Mononuclear cell (primary cell): ENCODE measurements around the gene DUS1L. TPM values are rescaled to one million over a fixed set of nuclear protein-coding genes. Genes with fewer than 3 reads are reported as not detected.

Experiments used
- H3K27me3 ChIP-seq: 2 replicates; pipeline ENCODE4 v1.6.0; 2011; ENCODE audit warnings: low read length, control low read depth; ENCODE audit not compliant: insufficient read depth
- H3K4me1 ChIP-seq: 2 replicates; pipeline ENCODE4 v1.5.1; 2011; ENCODE audit warnings: mild to moderate bottlenecking, low read length, control low read depth; ENCODE audit not compliant: insufficient read depth
- H3K4me3 ChIP-seq: 2 replicates; pipeline ENCODE4 v1.5.1; 2011; ENCODE audit warnings: mild to moderate bottlenecking, low read length, moderate library complexity
- H3K9me3 ChIP-seq: 2 replicates; pipeline ENCODE4 v1.5.1; 2011; ENCODE audit warnings: low read depth, mild to moderate bottlenecking, control low read depth, low read length
- total RNA-seq: library from RNA; depleted of rRNA; stranded (reverse); fragments of >200 nt; gene quantifications from one replicate; pipeline ENCODE4 v1.2.3, GENCODE V29; 2012

DUS1L gene
- total RNA-seq, 1 donor = 73.6 TPM

DNA sequence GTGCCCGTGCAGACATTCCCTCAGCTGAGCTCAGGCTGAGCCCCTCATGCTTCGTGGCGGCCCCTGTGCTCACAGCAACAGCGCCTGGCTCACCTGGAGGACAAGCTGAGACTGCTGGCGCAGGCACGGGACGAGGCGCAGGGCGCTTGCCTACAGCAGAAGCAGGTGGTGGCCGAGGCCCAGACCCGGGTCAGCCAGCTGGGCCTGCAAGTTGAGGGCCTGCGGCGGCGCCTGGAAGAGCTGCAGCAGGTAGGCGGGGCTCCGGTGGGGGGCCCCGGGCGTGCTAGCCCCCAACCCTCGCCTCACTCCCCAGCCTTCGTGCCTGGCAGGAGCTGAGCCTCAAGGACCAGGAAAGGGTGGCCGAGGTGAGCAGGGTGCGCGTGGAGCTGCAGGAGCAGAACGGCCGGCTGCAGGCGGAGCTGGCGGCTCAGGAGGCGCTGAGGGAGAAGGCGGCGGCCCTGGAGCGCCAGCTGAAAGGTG lies 35.6 kb downstream of the DUS1L start:
- H3K4me3 ChIP-seq = no peak overlapping the region
- peaks cover 5% of the 10 kb centered on the region for H3K27me3 ChIP-seq
- no peaks in the 10 kb centered on the region for H3K9me3 ChIP-seq
- peaks cover 24% of the 10 kb centered on the region for H3K4me1 ChIP-seq

DNA sequence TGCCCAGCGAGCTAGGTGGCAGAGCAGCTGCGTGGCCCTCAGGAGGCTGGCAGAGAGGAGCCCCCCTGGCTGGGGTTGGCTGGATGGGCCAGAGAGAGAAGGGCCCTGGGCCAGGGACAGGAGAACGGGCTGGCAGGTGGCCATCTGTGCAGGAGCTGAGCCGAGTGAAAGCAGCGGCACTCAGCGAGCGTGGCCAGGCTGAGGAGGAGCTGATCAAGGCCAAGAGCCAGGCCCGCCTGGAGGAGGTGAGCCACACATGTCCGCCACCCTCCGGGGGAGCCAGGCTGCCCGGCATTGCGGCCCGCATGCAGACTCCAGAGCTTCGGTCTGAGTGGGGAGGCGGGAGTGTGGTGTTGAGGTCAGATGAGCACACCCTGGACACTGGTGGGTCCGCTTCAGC lies 36.2 kb downstream of the DUS1L start:
- H3K9me3 ChIP-seq = no peaks in the 10 kb centered on the region
- H3K4me1 ChIP-seq = peaks cover 24% of the 10 kb centered on the region
- peaks cover 5% of the 10 kb centered on the region for H3K27me3 ChIP-seq
- H3K4me3 ChIP-seq = no peak overlapping the region

DNA sequence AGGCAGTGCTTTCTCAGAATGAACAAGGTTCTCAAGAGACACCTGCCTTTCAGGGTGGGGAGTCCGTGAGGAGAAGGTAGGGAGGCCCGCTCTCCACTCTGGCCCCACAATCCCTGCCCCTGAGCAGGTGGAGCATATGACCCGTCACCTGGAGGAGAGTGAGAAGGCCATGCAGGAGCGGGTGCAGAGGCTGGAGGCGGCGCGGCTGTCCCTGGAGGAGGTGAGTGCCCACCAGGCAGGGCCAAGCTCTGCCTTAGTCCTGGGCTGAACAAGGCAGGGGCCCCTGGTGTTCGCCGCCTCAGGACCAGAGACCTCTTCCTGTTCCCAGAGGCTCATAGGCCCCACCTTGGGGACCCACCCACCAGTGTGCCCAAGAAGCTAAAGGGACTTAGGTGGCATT lies 36.6 kb downstream of the DUS1L start:
- Histone ChIP-seq H3K9me3 (no peaks in the 10 kb centered on the region), H3K27me3 (peaks cover 5% of the 10 kb centered on the region), H3K4me3 (no peak overlapping the region), H3K4me1 (peaks cover 28% of the 10 kb centered on the region)

DNA sequence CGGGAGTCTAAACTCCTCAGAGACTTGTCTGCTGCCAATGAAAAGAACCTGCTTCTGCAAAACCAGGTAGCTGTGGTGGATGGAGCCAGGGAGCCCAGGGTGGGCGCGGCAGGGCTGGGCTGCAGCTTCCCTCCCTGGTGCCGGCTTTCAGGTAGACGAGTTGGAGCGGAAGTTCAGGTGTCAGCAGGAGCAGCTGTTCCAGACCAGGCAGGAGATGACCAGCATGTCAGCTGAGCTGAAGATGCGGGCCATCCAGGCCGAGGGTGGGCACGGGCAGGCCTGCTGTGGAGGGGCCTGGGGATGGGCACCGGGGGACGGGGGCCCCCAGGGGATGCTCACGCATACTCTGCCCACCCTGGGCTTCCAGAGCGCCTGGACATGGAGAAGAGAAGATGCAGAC lies 37.4 kb downstream of the DUS1L start:
- Histone ChIP-seq H3K4me1 (peaks cover 34% of the 10 kb centered on the region), H3K4me3 (no peak overlapping the region), H3K9me3 (no peaks in the 10 kb centered on the region), H3K27me3 (peaks cover 5% of the 10 kb centered on the region)

DNA sequence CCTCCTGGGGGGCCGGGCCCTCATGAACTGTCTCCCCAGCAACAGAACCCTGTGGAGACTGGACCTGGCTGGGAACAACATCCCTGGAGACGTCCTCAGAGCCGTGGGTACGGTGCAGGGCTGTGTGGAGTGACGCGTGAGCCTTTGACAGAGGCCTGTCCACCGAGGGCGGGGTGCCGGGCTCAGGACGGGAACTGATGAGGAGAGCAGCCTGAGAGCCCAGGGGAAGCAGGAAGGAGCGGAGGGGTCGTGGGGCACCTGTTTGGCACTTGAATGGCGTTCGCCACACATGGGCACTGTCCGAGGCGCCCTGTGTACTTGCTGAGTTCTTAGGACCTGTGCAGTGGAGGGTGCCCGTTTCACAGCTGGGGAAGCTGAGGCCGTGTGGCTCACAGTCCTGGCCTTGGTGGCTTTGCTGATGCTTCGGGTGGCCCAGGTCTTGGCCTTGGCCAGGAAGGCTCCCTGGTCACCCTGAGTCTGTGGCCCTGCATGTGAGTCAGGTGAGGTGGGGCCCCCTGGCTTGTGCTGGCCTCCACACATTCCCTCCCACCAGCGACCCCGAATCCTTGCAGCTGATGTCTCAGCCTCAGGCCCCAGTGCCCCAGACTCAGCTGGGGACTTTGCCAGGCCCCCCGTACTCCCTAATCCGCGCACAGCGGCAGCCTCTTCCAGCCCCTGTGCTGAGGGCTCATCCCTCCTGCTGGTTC lies 40.0 kb downstream of the DUS1L start:
- no peaks in the 10 kb centered on the region for H3K9me3 ChIP-seq
- no peaks in the 10 kb centered on the region for H3K27me3 ChIP-seq
- H3K4me1 ChIP-seq = peaks cover 37% of the 10 kb centered on the region
- H3K4me3 ChIP-seq = no peak overlapping the region

DNA sequence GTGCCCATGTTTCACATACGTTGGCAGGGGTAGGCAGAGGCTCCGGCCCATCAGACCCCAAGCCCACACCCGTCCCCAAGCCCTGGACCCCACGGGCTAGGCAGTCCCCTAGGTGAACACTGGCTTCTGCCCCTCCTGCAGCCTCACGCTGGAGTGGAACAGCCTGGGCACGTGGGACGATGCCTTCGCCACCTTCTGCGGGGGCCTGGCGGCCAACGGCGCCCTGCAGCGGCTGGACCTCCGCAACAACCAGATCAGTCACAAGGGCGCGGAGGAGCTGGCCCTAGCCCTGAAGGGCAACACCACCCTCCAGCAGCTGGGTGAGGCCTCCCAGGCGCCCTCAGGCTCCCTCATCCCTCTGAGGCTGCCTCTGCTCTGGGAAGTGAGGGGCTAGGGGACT lies 40.7 kb downstream of the DUS1L start:
- Histone ChIP-seq H3K9me3 (no peaks in the 10 kb centered on the region), H3K27me3 (no peaks in the 10 kb centered on the region), H3K4me1 (peaks cover 30% of the 10 kb centered on the region), H3K4me3 (no peak overlapping the region)

DNA sequence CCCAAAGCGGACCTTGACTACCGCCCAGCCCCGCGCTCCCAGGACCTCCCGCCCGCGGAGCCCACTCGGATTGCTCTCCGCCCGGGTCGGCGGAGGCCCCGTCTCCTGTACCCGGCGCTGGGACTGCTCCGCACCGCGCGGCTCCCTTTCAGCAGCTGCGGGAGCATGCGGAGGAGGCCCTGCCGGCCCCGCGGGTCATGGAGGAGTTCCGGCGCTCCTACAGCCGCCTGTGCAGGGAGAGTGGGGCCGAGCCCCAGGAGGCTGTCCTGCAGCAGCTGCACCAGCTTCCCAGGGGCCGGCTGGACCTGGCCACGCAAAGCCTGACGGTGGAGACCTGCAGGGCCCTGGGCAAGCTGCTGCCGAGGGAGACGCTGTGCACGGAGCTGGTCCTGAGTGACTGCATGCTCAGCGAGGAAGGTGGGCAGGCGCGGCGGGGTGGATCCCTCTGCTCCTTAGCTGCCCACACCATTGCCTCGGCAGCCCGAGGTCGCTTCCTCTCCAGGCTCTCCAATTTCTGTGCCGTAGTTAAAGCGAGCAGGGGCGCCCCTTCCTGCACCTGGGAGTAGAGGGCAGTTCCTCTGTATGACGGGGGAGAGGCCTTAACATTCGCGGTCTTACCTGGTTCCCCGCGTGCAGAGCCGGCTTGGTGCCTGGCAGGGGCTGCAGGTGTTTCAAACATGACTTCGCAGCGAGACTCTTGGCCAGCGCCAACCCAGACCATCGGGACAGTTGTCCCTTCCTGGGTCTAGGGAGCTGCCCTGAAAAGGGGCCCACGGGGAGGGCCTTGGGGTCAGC lies 42.0 kb downstream of the DUS1L start:
- no peaks in the 10 kb centered on the region for H3K27me3 ChIP-seq
- H3K4me1 ChIP-seq = peaks cover 27% of the 10 kb centered on the region
- H3K4me3 ChIP-seq = peak overlapping the region; percentile 58
- H3K9me3 ChIP-seq = no peaks in the 10 kb centered on the region

DNA sequence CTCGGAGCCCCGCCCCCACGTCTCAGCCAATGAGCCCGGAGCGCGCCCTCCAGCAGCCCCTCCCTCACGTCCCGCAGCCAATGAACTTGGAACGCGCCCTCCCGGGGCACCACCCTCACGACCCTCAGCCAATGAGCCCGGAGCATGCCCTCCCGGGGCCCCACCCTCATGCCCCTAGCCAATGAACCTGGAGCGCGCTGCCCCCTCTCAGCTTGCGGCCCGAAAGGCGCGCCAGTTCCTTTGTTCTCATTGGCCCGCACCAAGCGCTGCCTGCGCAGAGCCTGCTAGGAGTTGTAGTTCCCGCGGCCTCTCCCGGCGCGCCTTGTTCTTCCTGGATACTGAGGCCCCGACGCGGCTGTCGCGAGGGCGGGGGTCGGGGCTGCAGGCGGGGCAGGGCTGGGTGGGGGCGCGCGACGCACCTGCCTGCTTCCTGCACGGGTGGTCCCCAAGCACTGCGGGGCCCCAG lies 42.6 kb downstream of the DUS1L start, which contains the start of gene LRRC45:
TSS of gene LRRC45 (plus strand) at position 325 of the 466 bp plus-strand sequence. CDS start 339 bp downstream, outside the sequence.
- H3K4me3 ChIP-seq = peak within 1 kb of the TSS; percentile 65
- peaks cover 27% of the 10 kb centered on the region for H3K4me1 ChIP-seq
- H3K9me3 ChIP-seq = no peaks in the 10 kb centered on the region

DNA sequence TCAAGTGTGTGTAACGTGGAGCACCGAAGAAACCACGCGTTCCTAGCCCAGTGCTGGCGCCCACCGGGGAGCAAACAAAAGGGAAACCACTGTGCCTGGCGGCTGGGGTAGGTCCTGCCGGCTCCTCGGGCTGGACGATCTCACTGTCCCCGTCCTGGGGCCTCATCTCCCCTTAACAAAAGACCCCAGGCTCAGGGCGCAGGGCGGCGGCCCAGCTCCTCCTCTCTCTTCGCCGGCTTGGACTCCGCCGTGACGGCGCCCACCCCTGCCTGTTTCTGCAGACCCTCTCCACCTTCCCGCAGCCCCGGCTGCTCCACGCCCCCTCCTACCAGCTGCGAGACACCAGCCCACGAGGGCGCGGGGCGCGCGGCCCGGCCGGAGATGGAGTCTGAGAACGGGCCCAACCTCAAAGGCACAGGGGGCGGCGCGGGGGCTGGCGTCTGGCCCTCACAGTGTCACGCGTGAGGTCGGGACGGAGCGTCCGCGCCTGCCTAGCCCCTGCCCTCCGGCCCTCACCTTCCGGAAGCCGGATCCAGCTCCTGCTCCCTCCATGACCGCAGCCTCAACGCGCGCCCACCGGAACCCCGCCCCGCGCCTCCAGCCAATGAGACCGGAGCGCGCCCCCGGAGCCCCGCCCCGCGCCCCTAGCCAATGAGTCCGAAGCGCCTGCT lies 43.2 kb downstream of the DUS1L start, which contains the start of gene CENPX:
TSS of gene CENPX (minus strand) at position 569 of the 671 bp plus-strand sequence. CDS start at position 552, 17 bp downstream.
- Histone ChIP-seq H3K4me3 (peak within 1 kb of the TSS; percentile 65), H3K27me3 (no peaks in the 10 kb centered on the region), H3K9me3 (no peaks in the 10 kb centered on the region), H3K4me1 (peaks cover 27% of the 10 kb centered on the region)

More for the DNA sequence above, 42.6 kb downstream of the DUS1L start, which contains the start of gene LRRC45:
- no peaks in the 10 kb centered on the region for H3K27me3 ChIP-seq

DNA sequence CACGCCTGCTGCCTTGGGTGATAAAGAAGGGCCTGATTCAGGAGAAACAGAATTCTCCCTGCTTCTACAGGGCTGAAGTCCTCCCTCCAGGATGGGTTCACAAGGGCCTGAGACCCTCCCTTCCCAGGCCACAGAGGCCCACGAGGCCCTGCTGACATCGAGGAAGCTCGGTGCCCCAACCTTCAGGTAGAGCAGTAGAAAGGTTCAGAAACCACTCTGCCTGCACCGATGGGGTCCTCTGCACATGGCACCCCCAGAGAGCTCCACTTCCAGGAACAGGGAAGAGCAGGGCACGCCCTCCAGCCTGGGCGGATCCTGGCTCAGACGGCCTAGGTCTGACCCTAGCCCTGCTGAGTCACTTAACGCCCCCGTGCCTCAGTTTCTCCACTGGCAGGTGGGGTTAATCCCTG lies 43.7 kb downstream of the DUS1L start:
- Histone ChIP-seq H3K4me1 (peaks cover 27% of the 10 kb centered on the region), H3K4me3 (peak overlapping the region; percentile 65), H3K9me3 (no peaks in the 10 kb centered on the region), H3K27me3 (no peaks in the 10 kb centered on the region)

DNA sequence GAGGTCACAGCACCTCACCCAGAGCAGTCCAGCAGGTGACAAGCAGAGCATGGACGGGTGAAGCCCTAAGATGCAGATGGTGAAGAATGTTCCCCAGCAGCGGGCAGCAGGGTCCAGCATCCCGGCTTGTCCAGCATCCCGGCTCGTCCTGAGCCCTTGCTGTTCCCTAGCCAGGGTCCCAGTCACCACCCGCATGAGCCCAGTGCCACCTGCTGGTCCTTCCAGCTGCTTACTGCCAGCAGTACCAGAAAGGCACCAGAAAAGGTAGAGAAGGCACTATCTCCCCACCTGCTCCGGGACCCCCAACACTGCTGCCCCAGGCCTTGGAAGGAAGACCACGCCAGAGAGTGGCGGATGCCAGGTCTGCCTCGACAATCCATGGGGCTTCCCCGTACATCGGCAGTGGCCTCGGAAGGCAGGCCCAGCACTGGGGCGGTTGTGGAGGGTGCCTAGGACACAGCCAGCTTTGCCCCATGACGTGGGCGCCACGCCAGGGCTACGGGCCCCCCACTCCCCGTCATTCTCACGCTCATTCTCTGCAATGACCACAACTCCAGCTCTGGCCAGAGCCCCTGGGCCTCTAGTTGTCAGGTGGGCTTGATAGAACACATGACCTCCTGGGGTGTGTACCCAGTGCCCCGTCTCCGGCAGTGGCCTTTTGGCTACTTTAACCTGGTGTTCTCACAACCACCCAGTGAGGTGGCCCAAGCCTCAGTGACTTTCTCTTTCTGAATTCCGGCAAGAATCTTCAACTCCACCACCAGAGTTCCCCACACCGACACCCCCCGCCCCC lies 44.3 kb downstream of the DUS1L start:
- no peaks in the 10 kb centered on the region for H3K27me3 ChIP-seq
- peaks cover 27% of the 10 kb centered on the region for H3K4me1 ChIP-seq
- no peaks in the 10 kb centered on the region for H3K9me3 ChIP-seq
- H3K4me3 ChIP-seq = no peak overlapping the region

DNA sequence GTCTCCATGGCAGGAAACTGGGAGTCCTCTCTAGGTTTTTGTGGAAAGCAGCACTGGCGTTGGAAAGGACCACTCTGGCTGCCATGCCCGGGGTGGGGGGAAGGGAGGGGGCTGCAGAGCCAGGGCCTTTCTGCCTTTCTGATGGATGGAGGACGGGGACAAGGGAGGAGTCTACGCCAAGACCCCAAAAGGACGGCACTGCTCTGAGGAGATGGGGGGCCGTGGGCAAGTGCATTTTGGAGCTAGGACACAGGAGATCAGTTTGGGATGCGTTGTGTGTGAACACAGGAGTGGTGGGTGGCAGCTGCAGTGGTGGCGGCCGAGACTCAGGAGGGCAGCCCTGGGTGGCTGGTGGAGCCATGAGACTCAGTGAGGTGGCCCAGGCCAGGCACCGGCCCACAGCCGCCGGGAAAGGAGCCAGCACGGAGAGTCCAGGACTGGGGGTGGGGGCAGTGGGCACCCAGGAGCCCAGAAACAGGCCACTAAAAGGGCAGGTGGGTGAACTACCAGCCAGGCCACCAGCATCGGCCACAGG lies 45.0 kb downstream of the DUS1L start:
- peaks cover 27% of the 10 kb centered on the region for H3K4me1 ChIP-seq
- no peaks in the 10 kb centered on the region for H3K9me3 ChIP-seq
- H3K27me3 ChIP-seq = no peaks in the 10 kb centered on the region
- H3K4me3 ChIP-seq = no peak overlapping the region

DNA sequence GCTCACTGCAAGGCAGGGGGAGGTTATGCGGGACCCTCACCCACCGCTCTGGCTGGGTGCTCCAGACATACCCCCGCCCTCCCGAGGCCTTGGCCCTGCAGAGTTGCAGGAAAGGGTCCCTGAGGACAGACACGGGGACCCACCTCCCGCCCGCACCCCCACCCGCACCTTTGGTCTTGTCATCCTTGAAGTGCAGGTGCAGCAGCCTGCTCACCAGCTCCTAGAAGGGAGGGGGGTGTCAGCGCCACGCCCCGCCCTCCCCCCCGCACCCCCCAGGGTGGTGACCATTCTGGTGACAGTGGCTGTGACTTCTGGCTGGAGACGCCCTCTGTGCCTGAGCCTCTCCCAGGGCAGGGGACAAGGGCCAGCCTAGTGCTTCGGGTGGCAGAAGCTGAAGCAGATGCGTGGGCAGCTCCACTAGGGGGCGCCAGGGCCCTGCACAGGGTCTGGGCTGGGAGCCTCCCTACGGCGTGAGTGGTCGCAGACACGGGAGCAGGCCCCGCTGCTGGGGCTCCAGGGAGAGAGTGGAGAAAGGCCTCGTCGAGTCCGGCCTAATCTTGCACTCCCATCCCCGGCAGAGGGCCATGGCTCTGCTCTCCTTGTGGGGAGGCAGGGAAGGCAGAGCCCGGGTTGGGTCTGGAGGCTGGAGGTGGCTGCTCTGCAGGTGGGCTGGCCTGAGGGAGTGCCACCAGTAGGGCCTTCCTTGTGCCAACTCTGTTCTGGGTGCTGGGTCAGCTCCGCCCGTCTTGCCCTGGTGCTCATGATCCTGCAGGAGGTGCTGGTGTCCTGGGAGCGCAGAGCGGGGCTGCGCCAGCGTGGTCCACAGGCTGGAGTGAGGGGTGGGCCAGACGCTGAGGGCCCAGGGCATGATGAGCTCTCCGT lies 45.7 kb downstream of the DUS1L start:
- H3K27me3 ChIP-seq = no peaks in the 10 kb centered on the region
- peaks cover 27% of the 10 kb centered on the region for H3K4me1 ChIP-seq
- H3K4me3 ChIP-seq = no peak overlapping the region
- no peaks in the 10 kb centered on the region for H3K9me3 ChIP-seq
